WTC11 (cell line): ENCODE data around the gene TBC1D19. TPM values are rescaled to one million over a fixed set of nuclear protein-coding genes. Genes with fewer than 3 reads are reported as not detected.

Source experiments
- ATAC-seq: fragments of 200-7000 bp; cut with Tn5 transposase; 2 replicates; pipeline ENCODE4 v1.10.0; 2021; ENCODE audit warnings: mild to moderate bottlenecking, moderate library complexity
- CTCF ChIA-PET: fragments of 300-600 bp; sonication (Branson Sonifier 250); formaldehyde crosslinking; loops from one replicate; lab custom pipeline; 2021; ENCODE audit warnings: antibody characterized with exemption; lab: Charles Lee
- POLR2A ChIA-PET: fragments of 350-600 bp; sonication (Branson Sonifier 250); formaldehyde crosslinking; loops from one replicate; lab custom pipeline; 2021; ENCODE audit warnings: antibody characterized with exemption; lab: Charles Lee
- DNase-seq: peaks from one replicate; pipeline ENCODE4 v3.0.0; 2021; ENCODE audit warnings: low spot score
- H3K27ac Mint-ChIP-seq: 2 replicates; pipeline ENCODE4 v1.8.0; 2021; ENCODE audit warnings: mixed read lengths
- H3K27me3 Mint-ChIP-seq: 2 replicates; pipeline ENCODE4 v1.8.0; 2021; ENCODE audit warnings: low read depth, mild to moderate bottlenecking, moderate library complexity, mixed read lengths
- H3K36me3 Mint-ChIP-seq: 2 replicates; pipeline ENCODE4 v1.8.0; 2021; ENCODE audit warnings: mixed read lengths
- H3K4me1 Mint-ChIP-seq: 2 replicates; pipeline ENCODE4 v1.8.0; 2022; ENCODE audit warnings: mixed read lengths
- H3K4me3 Mint-ChIP-seq: 2 replicates; pipeline ENCODE4 v1.8.0; 2021; ENCODE audit warnings: mild to moderate bottlenecking, moderate library complexity, mixed read lengths
- H3K9me3 Mint-ChIP-seq: 2 replicates; pipeline ENCODE4 v1.8.0; 2021; ENCODE audit warnings: mixed read lengths
- CREB1 ChIP-seq: sonication (generic); formaldehyde crosslinking; IDR thresholded peaks from 2 replicates; pipeline ENCODE4 v1.8.0; 2023; ENCODE audit warnings: mild to moderate bottlenecking, missing genetic modification reagents
- EMX1 ChIP-seq: fragments of 250-450 bp; sonication (Bioruptor Pico); IDR thresholded peaks from 2 replicates; pipeline ENCODE4 v1.8.0; 2021; ENCODE audit warnings: mild to moderate bottlenecking
- FOXP1 ChIP-seq: sonication (generic); formaldehyde crosslinking; IDR thresholded peaks from 2 replicates; pipeline ENCODE4 v1.8.0; 2022; ENCODE audit warnings: missing genetic modification reagents, mild to moderate bottlenecking, moderate library complexity, borderline replicate concordance
- NR1H2 ChIP-seq: sonication (generic); formaldehyde crosslinking; IDR thresholded peaks from 2 replicates; pipeline ENCODE4 v1.9.0; 2021; ENCODE audit warnings: mild to moderate bottlenecking, moderate library complexity, missing genetic modification reagents
- SP1 ChIP-seq: sonication (generic); formaldehyde crosslinking; conservative IDR thresholded peaks from 2 replicates; pipeline ENCODE4 v1.8.1; 2022; ENCODE audit warnings: missing genetic modification reagents
- TCF7 ChIP-seq: sonication (generic); formaldehyde crosslinking; IDR thresholded peaks from 2 replicates; pipeline ENCODE4 v1.8.0; 2022; ENCODE audit warnings: mild to moderate bottlenecking, low read depth, missing genetic modification reagents, moderate library complexity
- TEAD1 ChIP-seq: sonication (generic); formaldehyde crosslinking; IDR thresholded peaks from 2 replicates; pipeline ENCODE4 v1.8.0; 2022; ENCODE audit warnings: mild to moderate bottlenecking, missing genetic modification reagents
- TP53 ChIP-seq: sonication (generic); formaldehyde crosslinking; IDR thresholded peaks from 2 replicates; pipeline ENCODE4 v1.8.1; 2023; ENCODE audit warnings: mild to moderate bottlenecking, missing genetic modification reagents
- ZBTB21 ChIP-seq: sonication (generic); formaldehyde crosslinking; IDR thresholded peaks from 2 replicates; pipeline ENCODE4 v1.8.1; 2023; ENCODE audit warnings: mild to moderate bottlenecking, missing genetic modification reagents, borderline replicate concordance
- ZNF219 ChIP-seq: sonication (generic); formaldehyde crosslinking; IDR thresholded peaks from 2 replicates; pipeline ENCODE4 v1.8.0; 2023; ENCODE audit warnings: missing genetic modification reagents, mild to moderate bottlenecking, borderline replicate concordance
- ZNF317 ChIP-seq: sonication (generic); formaldehyde crosslinking; IDR thresholded peaks from 2 replicates; pipeline ENCODE4 v1.8.1; 2023; ENCODE audit warnings: low read depth, mild to moderate bottlenecking, moderate library complexity, missing genetic modification reagents, borderline replicate concordance
- total RNA-seq: library from RNA; stranded (reverse); gene quantifications from 3 replicates; pipeline ENCODE4 v1.2.3, GENCODE V29; 2021
- TF ChIP-seq, protein P1 (sequence below): sonication (generic); formaldehyde crosslinking; IDR thresholded peaks from 2 replicates; pipeline ENCODE4 v1.8.0; 2022; ENCODE audit warnings: mild to moderate bottlenecking, missing genetic modification reagents
- TF ChIP-seq, protein P2 (sequence below): sonication (generic); formaldehyde crosslinking; IDR thresholded peaks from 2 replicates; pipeline ENCODE4 v1.8.1; 2023; ENCODE audit warnings: mild to moderate bottlenecking, missing genetic modification reagents
- TF ChIP-seq, protein P3 (sequence below): fragments of 250-450 bp; sonication (Bioruptor Pico); IDR thresholded peaks from 2 replicates; pipeline ENCODE4 v2.1.2; 2022; ENCODE audit warnings: mild to moderate bottlenecking, moderate library complexity
- TF ChIP-seq, protein P4 (sequence below): sonication (generic); formaldehyde crosslinking; IDR thresholded peaks from 2 replicates; pipeline ENCODE4 v1.8.0; 2022; ENCODE audit warnings: mild to moderate bottlenecking, missing genetic modification reagents
- TF ChIP-seq, protein P5 (sequence below): sonication (generic); formaldehyde crosslinking; IDR thresholded peaks from 2 replicates; pipeline ENCODE4 v1.8.1; 2023; ENCODE audit warnings: mild to moderate bottlenecking, missing genetic modification reagents, borderline replicate concordance
- TF ChIP-seq, protein P6 (sequence below): sonication (generic); formaldehyde crosslinking; IDR thresholded peaks from 2 replicates; pipeline ENCODE4 v1.8.1; 2023; ENCODE audit warnings: mild to moderate bottlenecking, missing genetic modification reagents, moderate library complexity

Gene TBC1D19
- total RNA-seq, 1 experiment from 2014 or later = 2.1 TPM

DNA sequence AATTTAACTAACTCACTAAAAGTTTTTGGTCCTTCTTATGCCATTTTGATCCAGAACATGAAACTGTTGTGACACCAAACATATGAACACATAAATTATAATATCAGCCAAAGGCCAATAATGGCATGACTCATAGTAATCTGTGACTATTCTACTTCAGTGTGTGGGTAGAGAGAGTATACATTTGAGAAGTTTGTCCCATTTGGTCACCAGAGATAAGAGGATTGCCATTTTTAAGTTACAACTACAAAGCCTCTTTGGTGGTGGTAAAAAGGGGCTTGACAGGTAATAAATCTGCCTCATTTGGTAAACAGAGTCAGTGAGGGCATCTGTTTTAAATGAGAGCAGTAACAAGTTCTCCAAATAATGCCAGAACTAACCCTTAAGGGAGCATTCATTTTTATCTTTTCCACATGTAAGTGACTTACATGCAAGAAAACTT lies 117.9 kb downstream of the TBC1D19 start (continued):
- TF ChIP-seq, protein P1, sequence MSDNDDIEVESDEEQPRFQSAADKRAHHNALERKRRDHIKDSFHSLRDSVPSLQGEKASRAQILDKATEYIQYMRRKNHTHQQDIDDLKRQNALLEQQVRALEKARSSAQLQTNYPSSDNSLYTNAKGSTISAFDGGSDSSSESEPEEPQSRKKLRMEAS (CRISPR knock-in tag) = no peak
- TF ChIP-seq CREB1 = no peak
- TF ChIP-seq FOXP1 (CRISPR knock-in tag) = no peak
- no peak for TF ChIP-seq SP1 (CRISPR knock-in tag)
- TF ChIP-seq, all 79 proteins: peak for 0

DNA sequence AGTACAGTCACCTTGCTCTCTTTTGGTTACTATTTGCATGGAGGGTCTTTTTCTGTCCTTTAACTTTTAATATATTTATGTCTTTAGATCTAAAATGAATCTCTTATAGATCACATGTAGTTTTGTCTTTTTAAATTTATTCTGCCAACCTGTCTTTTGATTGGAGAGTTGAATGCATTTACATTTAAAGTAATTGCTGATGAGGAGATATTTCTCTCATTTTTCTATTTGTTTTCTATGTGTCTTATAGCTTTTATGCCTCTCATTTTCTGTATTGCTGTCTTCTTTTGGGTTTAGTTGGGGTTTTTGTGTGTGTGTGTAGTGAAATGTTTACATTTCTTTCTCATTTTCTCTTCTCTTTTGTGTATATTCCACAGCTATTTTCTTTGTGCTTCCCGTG lies 123.5 kb downstream of the TBC1D19 start:
- no peak overlapping the region for H3K4me3 Mint-ChIP-seq
- peaks cover 9% of the 10 kb centered on the region for H3K4me1 Mint-ChIP-seq
- TF ChIP-seq TP53 = no peak
- TF ChIP-seq ZNF317 (CRISPR knock-in tag) = no peak
- no peak for TF ChIP-seq EMX1 (CRISPR knock-in tag)
- TF ChIP-seq, protein P2, sequence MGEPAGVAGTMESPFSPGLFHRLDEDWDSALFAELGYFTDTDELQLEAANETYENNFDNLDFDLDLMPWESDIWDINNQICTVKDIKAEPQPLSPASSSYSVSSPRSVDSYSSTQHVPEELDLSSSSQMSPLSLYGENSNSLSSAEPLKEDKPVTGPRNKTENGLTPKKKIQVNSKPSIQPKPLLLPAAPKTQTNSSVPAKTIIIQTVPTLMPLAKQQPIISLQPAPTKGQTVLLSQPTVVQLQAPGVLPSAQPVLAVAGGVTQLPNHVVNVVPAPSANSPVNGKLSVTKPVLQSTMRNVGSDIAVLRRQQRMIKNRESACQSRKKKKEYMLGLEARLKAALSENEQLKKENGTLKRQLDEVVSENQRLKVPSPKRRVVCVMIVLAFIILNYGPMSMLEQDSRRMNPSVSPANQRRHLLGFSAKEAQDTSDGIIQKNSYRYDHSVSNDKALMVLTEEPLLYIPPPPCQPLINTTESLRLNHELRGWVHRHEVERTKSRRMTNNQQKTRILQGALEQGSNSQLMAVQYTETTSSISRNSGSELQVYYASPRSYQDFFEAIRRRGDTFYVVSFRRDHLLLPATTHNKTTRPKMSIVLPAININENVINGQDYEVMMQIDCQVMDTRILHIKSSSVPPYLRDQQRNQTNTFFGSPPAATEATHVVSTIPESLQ (CRISPR knock-in tag) = no peak
- TF ChIP-seq, protein P3, sequence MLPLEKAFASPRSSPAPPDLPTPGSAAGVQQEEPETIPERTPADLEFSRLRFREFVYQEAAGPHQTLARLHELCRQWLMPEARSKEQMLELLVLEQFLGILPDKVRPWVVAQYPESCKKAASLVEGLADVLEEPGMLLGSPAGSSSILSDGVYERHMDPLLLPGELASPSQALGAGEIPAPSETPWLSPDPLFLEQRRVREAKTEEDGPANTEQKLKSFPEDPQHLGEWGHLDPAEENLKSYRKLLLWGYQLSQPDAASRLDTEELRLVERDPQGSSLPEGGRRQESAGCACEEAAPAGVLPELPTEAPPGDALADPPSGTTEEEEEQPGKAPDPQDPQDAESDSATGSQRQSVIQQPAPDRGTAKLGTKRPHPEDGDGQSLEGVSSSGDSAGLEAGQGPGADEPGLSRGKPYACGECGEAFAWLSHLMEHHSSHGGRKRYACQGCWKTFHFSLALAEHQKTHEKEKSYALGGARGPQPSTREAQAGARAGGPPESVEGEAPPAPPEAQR (CRISPR knock-in tag) = no peak
- TF ChIP-seq, protein P4, sequence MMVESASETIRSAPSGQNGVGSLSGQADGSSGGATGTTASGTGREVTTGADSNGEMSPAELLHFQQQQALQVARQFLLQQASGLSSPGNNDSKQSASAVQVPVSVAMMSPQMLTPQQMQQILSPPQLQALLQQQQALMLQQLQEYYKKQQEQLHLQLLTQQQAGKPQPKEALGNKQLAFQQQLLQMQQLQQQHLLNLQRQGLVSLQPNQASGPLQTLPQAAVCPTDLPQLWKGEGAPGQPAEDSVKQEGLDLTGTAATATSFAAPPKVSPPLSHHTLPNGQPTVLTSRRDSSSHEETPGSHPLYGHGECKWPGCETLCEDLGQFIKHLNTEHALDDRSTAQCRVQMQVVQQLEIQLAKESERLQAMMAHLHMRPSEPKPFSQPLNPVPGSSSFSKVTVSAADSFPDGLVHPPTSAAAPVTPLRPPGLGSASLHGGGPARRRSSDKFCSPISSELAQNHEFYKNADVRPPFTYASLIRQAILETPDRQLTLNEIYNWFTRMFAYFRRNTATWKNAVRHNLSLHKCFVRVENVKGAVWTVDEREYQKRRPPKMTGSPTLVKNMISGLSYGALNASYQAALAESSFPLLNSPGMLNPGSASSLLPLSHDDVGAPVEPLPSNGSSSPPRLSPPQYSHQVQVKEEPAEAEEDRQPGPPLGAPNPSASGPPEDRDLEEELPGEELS = no peak
- TF ChIP-seq ZBTB21 (CRISPR knock-in tag) = no peak
- no peak for TF ChIP-seq TCF7 (CRISPR knock-in tag)
- no peak for TF ChIP-seq TEAD1 (CRISPR knock-in tag)
- TF ChIP-seq, protein P5, sequence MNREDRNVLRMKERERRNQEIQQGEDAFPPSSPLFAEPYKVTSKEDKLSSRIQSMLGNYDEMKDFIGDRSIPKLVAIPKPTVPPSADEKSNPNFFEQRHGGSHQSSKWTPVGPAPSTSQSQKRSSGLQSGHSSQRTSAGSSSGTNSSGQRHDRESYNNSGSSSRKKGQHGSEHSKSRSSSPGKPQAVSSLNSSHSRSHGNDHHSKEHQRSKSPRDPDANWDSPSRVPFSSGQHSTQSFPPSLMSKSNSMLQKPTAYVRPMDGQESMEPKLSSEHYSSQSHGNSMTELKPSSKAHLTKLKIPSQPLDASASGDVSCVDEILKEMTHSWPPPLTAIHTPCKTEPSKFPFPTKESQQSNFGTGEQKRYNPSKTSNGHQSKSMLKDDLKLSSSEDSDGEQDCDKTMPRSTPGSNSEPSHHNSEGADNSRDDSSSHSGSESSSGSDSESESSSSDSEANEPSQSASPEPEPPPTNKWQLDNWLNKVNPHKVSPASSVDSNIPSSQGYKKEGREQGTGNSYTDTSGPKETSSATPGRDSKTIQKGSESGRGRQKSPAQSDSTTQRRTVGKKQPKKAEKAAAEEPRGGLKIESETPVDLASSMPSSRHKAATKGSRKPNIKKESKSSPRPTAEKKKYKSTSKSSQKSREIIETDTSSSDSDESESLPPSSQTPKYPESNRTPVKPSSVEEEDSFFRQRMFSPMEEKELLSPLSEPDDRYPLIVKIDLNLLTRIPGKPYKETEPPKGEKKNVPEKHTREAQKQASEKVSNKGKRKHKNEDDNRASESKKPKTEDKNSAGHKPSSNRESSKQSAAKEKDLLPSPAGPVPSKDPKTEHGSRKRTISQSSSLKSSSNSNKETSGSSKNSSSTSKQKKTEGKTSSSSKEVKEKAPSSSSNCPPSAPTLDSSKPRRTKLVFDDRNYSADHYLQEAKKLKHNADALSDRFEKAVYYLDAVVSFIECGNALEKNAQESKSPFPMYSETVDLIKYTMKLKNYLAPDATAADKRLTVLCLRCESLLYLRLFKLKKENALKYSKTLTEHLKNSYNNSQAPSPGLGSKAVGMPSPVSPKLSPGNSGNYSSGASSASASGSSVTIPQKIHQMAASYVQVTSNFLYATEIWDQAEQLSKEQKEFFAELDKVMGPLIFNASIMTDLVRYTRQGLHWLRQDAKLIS = no peak
- TF ChIP-seq, protein P6, sequence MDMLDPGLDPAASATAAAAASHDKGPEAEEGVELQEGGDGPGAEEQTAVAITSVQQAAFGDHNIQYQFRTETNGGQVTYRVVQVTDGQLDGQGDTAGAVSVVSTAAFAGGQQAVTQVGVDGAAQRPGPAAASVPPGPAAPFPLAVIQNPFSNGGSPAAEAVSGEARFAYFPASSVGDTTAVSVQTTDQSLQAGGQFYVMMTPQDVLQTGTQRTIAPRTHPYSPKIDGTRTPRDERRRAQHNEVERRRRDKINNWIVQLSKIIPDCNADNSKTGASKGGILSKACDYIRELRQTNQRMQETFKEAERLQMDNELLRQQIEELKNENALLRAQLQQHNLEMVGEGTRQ = no peak
- no peak for TF ChIP-seq NR1H2
- no peak for TF ChIP-seq ZNF219
- H3K27me3 Mint-ChIP-seq = no peaks in the 10 kb centered on the region; the same call in 1 of the 2 replicates
- peaks cover 5% of the 10 kb centered on the region; the same call in 1 of the 2 replicates for H3K36me3 Mint-ChIP-seq
- ATAC-seq = no peak
- POLR2A ChIA-PET = no interaction called here
- H3K9me3 Mint-ChIP-seq = peaks cover 13% of the 10 kb centered on the region; the same call in 1 of the 2 replicates
- no peak overlapping the region; the same call in 1 of the 2 replicates for H3K27ac Mint-ChIP-seq
- DNase-seq = no peak
- CTCF ChIA-PET = no interaction called here
